Mammary epithelial cell (primary cell): ENCODE results near the gene TRIM38.

Experiments
- CTCF ChIP-seq, 2 donors: IDR thresholded peaks in 1 of 2; conservative IDR thresholded peaks in 1 of 2; 2 replicates each; pipeline ENCODE4 v1.5.1; 2011 to 2012; ENCODE audit warnings: inconsistent platforms in 2 of 2, low read length in 2 of 2, mild to moderate bottlenecking in 2 of 2, control low read depth in 1 of 2, low read depth in 1 of 2; ENCODE audit not compliant: insufficient read depth in 1 of 2; ENCODE audit errors: extremely low read depth in 1 of 2
- EZH2 ChIP-seq: IDR thresholded peaks from 2 replicates; pipeline ENCODE4 v1.6.1; 2012; ENCODE audit warnings: low read length, inconsistent platforms, borderline replicate concordance

DNA sequence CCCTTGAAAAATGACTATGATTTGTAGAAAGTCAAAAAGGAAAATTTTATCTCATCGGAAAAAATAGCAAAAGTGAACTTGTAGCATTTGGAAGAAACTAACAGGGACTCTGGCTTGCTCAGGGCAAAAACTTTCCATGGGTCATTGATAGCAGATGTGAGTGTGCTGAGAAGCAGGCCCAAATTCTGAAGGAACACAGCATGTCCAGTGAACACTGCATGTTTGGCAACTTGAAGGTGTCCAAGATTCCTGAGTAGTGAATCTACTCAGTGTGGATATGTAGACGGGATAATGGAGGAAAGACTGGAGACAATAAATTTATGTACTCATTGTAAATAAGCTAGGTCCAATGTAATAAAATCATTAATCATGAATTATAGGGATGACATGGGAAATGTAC, 40.3 kb upstream of the TRIM38 start:
- TF ChIP-seq CTCF (conservative IDR thresholded peaks at IDR 0.05 in 1 of 2, IDR thresholded peaks at IDR 0.05 in 1 of 2; ENCODE audit: extremely low read depth in 1 of 2, insufficient read depth in 1 of 2, low read depth in 1 of 2, low read length in 2 of 2) (no peak), EZH2 (no peak)
